SK-N-SH (cell line): Measurements from ENCODE around the gene FRMD1. TPM values are rescaled to one million over a fixed set of nuclear protein-coding genes. Genes with fewer than 3 reads are reported as not detected.

ENCODE experiments used
- CTCF ChIA-PET: fragments of 300-600, 350-600 bp; formaldehyde crosslinking; extraction: SDS; loops from one replicate; lab custom pipeline; 2021; lab: Yijun Ruan, JAX
- POLR2A ChIA-PET: fragments of 350-600 bp; sonication (Branson Sonifier 250); formaldehyde crosslinking; extraction: SDS; loops from one replicate; lab custom pipeline; 2020; ENCODE audit warnings: antibody characterized with exemption, inconsistent platforms; lab: Yijun Ruan, JAX
- DNase-seq: peaks from one replicate; pipeline ENCODE4 v3.0.0; 2012
- H2AFZ ChIP-seq: fragments of 200-600 bp; sonication (generic); 2 replicates; pipeline ENCODE4 v1.8.1; 2016; ENCODE audit warnings: antibody characterized with exemption, mild to moderate bottlenecking, low read depth
- H3F3A ChIP-seq: fragments of 200-600 bp; sonication (generic); replicated peaks from 2 replicates; pipeline ENCODE3; 2016; ENCODE audit warnings: antibody characterized with exemption, mild to moderate bottlenecking; ENCODE audit not compliant: insufficient read depth
- H3K27ac ChIP-seq, 2 experiments: fragments of 200-500 bp in 1 of 2; fragments of 200-600 bp in 1 of 2; sonication (Bioruptor generic) in 1 of 2; sonication (generic), shearing (Covaris generic) in 1 of 2; 2 replicates each; pipeline versions ENCODE4 v1.5.1 to v1.6.1; 2014 to 2016; ENCODE audit warnings: low read depth in 2 of 2, inconsistent platforms in 1 of 2, low read length in 1 of 2, mild to moderate bottlenecking in 1 of 2, mixed read lengths in 1 of 2
- H3K27me3 ChIP-seq: fragments of 200-600 bp; sonication (generic), shearing (Covaris generic); 2 replicates; pipeline ENCODE4 v1.6.1; 2016; ENCODE audit warnings: mixed run types; ENCODE audit not compliant: insufficient read depth
- H3K36me3 ChIP-seq, 2 experiments: fragments of 200-500 bp in 1 of 2; fragments of 200-600 bp in 1 of 2; sonication (Bioruptor generic) in 1 of 2; sonication (generic) in 1 of 2; replicated peaks in 1 of 2; 2 replicates each; pipeline versions ENCODE3 to v1.5.1; 2014 to 2016; ENCODE audit warnings: low read length in 1 of 2, mild to moderate bottlenecking in 1 of 2; ENCODE audit not compliant: insufficient read depth in 2 of 2, control insufficient read depth in 1 of 2
- H3K4me1 ChIP-seq, 2 experiments: fragments of 200-500 bp in 1 of 2; fragments of 200-600 bp in 1 of 2; sonication (Bioruptor generic) in 1 of 2; sonication (generic), shearing (Covaris generic) in 1 of 2; 2 replicates each; pipeline versions ENCODE4 v1.5.1 to v1.6.1; 2014 to 2016; ENCODE audit warnings: low read depth in 1 of 2, low read length in 1 of 2, mixed run types in 1 of 2; ENCODE audit not compliant: insufficient read depth in 2 of 2, control insufficient read depth in 1 of 2
- H3K4me2 ChIP-seq: fragments of 200-600 bp; sonication (generic), shearing (Covaris generic); 2 replicates; pipeline ENCODE4 v1.6.1; 2017; ENCODE audit warnings: mixed run types
- H3K4me3 ChIP-seq, 2 experiments: fragments of 200-500 bp in 1 of 2; fragments of 200-600 bp in 1 of 2; sonication (Bioruptor generic) in 1 of 2; sonication (generic), shearing (Covaris generic) in 1 of 2; 2 replicates each; pipeline versions ENCODE4 v1.5.1 to v1.8.1; 2014 to 2016; ENCODE audit warnings: low read depth in 2 of 2, inconsistent platforms in 1 of 2, low read length in 1 of 2, mild to moderate bottlenecking in 1 of 2, mixed read lengths in 1 of 2, moderate library complexity in 1 of 2
- H3K79me2 ChIP-seq: fragments of 200-600 bp; sonication (generic); 2 replicates; pipeline ENCODE4 v1.8.1; 2017; ENCODE audit warnings: mild to moderate bottlenecking; ENCODE audit not compliant: insufficient read depth
- H3K9ac ChIP-seq: fragments of 200-600 bp; sonication (generic); 2 replicates; pipeline ENCODE4 v1.6.1; 2017; ENCODE audit warnings: mixed run types
- H3K9me2 ChIP-seq: fragments of 200-600 bp; sonication (generic); 2 replicates; pipeline ENCODE4 v1.6.1; 2017; ENCODE audit warnings: mixed run types
- H3K9me3 ChIP-seq: fragments of 200-600 bp; sonication (generic); 2 replicates; pipeline ENCODE4 v1.6.1; 2017; ENCODE audit warnings: mixed run types, mild to moderate bottlenecking, moderate library complexity
- H4K20me1 ChIP-seq: fragments of 200-600 bp; sonication (generic); 2 replicates; pipeline ENCODE4 v1.6.1; 2017; ENCODE audit warnings: mild to moderate bottlenecking, mixed run types; ENCODE audit not compliant: insufficient read depth
- EP300 ChIP-seq, 2 experiments: IDR thresholded peaks; 2 replicates each; pipeline versions ENCODE4 v1.4.0 to v1.6.1; 2012; ENCODE audit warnings: borderline replicate concordance in 1 of 2, low read depth in 1 of 2, low read length in 1 of 2
- GABPA ChIP-seq: IDR thresholded peaks from 2 replicates; pipeline ENCODE4 v1.4.0; 2012; ENCODE audit warnings: low read depth, mild to moderate bottlenecking
- GATA2 ChIP-seq: sonication (generic); formaldehyde crosslinking; IDR thresholded peaks from 2 replicates; pipeline ENCODE4 v1.5.0; 2020; ENCODE audit warnings: mild to moderate bottlenecking, missing genetic modification reagents
- NFIC ChIP-seq: IDR thresholded peaks from 2 replicates; pipeline ENCODE4 v1.4.0; 2012; ENCODE audit warnings: borderline replicate concordance
- NRF1 ChIP-seq: IDR thresholded peaks from 2 replicates; pipeline ENCODE4 v1.6.1; 2012; ENCODE audit warnings: low read depth, mild to moderate bottlenecking, low read length
- RCOR1 ChIP-seq: fragments of 150-350 bp; IDR thresholded peaks from 2 replicates; pipeline ENCODE4 v1.6.1; 2017; ENCODE audit warnings: antibody characterized with exemption, low read length
- SIN3A ChIP-seq: IDR thresholded peaks from 2 replicates; pipeline ENCODE4 v1.6.1; 2012; ENCODE audit warnings: low read depth, mild to moderate bottlenecking, low read length, moderate library complexity, borderline replicate concordance
- SMC3 ChIP-seq: IDR thresholded peaks from 2 replicates; pipeline ENCODE4 v1.6.1; 2012; ENCODE audit warnings: low read depth, low read length, improper control_type of control experiment
- TCF12 ChIP-seq: IDR thresholded peaks from 2 replicates; pipeline ENCODE4 v1.4.0; 2012
- YY1 ChIP-seq: IDR thresholded peaks from 2 replicates; pipeline ENCODE4 v1.4.0; 2012; ENCODE audit warnings: low read depth, mild to moderate bottlenecking
- WGBS: methylation state at CpG from one replicate; pipeline ENCODE4 v1.1.6; 2017; ENCODE audit warnings: low lambda C conversion rate; 5-methylcytosine and 5-hydroxymethylcytosine counted together
- polyA plus RNA-seq, 3 experiments: library from polyadenylated mRNA; depleted of rRNA; stranded (reverse); fragments of >200 nt; gene quantifications; 2 replicates each; pipeline ENCODE4 v1.2.3, GENCODE V29; 2012
- TF ChIP-seq, protein P1 (sequence below): fragments of 200-600 bp; sonication (generic); IDR thresholded peaks from 2 replicates; pipeline ENCODE4 v1.6.1; 2017; ENCODE audit warnings: antibody characterized with exemption, mild to moderate bottlenecking, moderate library complexity
- TF ChIP-seq, protein P2 (sequence below): fragments of 150-350 bp; IDR thresholded peaks from 2 replicates; pipeline ENCODE4 v1.6.1; 2016; ENCODE audit warnings: mild to moderate bottlenecking, low read depth, low read length
- TF ChIP-seq, protein P3 (sequence below): IDR thresholded peaks from 2 replicates; pipeline ENCODE4; 2012
- TF ChIP-seq, protein P4 (sequence below): IDR thresholded peaks from 2 replicates; pipeline ENCODE4 v1.4.0; 2012; ENCODE audit warnings: low read depth, borderline replicate concordance

FRMD1 gene
- polyA plus RNA-seq, 1 of the 3 experiments (the other 2 are of a cell fraction) = not detected

DNA sequence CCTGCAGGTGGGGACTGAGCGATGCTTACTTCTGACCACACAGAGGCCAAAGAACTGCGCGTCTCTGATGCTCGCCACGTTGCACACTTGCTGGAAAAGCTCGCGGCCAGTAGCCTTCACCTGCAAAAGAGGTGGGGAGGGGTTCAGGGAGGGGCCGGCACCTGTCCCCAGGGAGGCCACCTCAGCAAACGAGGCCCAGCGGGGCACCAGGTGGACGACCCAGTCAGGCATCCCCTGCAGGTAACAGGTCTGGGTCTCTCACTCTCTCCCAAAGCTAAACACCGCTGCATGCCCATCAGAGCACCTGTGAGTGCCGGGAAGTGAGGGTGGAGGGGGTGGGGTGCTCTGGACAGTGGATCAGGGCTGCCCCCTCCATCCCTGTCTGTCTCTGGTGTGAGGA is 3.8 kb downstream of the FRMD1 start:
- DNase-seq = no peak
- POLR2A ChIA-PET = no interaction called here
- H3K9me3 ChIP-seq = no peaks in the 10 kb centered on the region

DNA sequence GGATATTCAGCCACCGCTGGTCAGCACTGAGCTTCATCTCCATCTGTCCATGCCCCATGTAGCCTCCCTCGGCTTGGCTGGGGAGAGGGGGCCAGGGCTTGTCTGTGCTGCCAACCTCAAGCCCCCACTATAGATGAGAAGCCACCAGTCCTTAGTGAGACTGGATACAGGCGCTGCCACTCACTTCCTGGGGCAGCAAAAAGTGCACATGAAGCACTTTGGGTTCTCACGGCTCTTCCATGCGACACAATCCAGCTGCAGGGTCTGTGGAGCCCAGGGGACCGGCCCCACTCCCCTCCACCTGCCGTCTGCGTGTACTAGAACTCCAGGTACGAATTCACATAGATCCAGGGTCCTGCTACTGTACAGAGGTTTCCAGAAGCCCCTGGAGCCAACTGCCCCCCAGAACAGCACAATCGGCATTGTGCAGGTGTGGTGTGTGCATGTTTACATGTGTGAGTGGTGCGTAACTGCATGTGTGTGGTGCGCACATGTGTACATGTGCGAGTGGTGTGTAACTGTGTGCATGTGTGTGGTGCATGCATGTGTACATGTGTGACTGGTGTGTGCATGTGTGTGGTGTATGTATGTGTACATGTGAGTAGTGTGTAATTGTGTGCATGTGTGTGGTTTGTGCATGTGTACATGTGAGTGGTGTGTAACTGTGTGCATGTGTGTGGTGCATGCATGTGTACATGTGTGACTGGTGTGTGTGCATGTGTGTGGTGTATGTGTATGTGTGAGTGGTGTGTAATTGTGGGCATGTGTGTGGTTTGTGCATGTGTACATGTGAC is 4.9 kb downstream of the FRMD1 start:
- Histone ChIP-seq H4K20me1 (no peaks in the 10 kb centered on the region), H3K4me3 (no peak overlapping the region), H3K9me3 (no peaks in the 10 kb centered on the region), H2AFZ (no peak overlapping the region), H3K9me2 (no peaks in the 10 kb centered on the region), H3F3A (peaks cover 3% of the 10 kb centered on the region), H3K27ac (no peak overlapping the region), H3K27me3 (no peaks in the 10 kb centered on the region), H3K36me3 (no peaks in the 10 kb centered on the region), H3K79me2 (no peaks in the 10 kb centered on the region), H3K4me1 (no peaks in the 10 kb centered on the region), H3K9ac (no peak overlapping the region), H3K4me2 (no peak overlapping the region)
- DNase-seq = no peak
- 69% methylated on average over 6 of the region's 13 CpGs for WGBS
- TF ChIP-seq RCOR1 (no peak), GABPA (no peak), SMC3 (no peak), SIN3A (no peak), EP300 (IDR thresholded peaks at IDR 0.05; ENCODE audit: borderline replicate concordance in 1 of 2, low read depth in 1 of 2, low read length in 1 of 2) (no peak), NRF1 (no peak), GATA2 (CRISPR knock-in tag) (no peak)
- CTCF ChIA-PET = no interaction called here
- POLR2A ChIA-PET = no interaction called here

More for the DNA sequence above, 3.8 kb downstream of the FRMD1 start:
- no peak overlapping the region for H3K9ac ChIP-seq
- H3K9me2 ChIP-seq = no peaks in the 10 kb centered on the region
- no peak overlapping the region for H3K4me2 ChIP-seq
- 100% methylated on average over 1 of the region's 13 CpGs for WGBS
- no peak for TF ChIP-seq SMC3
- no peak for TF ChIP-seq GATA2 (CRISPR knock-in tag)
- TF ChIP-seq YY1 = no peak
- TF ChIP-seq, protein P1, sequence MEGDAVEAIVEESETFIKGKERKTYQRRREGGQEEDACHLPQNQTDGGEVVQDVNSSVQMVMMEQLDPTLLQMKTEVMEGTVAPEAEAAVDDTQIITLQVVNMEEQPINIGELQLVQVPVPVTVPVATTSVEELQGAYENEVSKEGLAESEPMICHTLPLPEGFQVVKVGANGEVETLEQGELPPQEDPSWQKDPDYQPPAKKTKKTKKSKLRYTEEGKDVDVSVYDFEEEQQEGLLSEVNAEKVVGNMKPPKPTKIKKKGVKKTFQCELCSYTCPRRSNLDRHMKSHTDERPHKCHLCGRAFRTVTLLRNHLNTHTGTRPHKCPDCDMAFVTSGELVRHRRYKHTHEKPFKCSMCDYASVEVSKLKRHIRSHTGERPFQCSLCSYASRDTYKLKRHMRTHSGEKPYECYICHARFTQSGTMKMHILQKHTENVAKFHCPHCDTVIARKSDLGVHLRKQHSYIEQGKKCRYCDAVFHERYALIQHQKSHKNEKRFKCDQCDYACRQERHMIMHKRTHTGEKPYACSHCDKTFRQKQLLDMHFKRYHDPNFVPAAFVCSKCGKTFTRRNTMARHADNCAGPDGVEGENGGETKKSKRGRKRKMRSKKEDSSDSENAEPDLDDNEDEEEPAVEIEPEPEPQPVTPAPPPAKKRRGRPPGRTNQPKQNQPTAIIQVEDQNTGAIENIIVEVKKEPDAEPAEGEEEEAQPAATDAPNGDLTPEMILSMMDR = no peak
- no peak for TF ChIP-seq TCF12
- TF ChIP-seq NFIC = no peak
- TF ChIP-seq, protein P2, sequence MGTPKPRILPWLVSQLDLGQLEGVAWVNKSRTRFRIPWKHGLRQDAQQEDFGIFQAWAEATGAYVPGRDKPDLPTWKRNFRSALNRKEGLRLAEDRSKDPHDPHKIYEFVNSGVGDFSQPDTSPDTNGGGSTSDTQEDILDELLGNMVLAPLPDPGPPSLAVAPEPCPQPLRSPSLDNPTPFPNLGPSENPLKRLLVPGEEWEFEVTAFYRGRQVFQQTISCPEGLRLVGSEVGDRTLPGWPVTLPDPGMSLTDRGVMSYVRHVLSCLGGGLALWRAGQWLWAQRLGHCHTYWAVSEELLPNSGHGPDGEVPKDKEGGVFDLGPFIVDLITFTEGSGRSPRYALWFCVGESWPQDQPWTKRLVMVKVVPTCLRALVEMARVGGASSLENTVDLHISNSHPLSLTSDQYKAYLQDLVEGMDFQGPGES = no peak
- TF ChIP-seq, protein P3, sequence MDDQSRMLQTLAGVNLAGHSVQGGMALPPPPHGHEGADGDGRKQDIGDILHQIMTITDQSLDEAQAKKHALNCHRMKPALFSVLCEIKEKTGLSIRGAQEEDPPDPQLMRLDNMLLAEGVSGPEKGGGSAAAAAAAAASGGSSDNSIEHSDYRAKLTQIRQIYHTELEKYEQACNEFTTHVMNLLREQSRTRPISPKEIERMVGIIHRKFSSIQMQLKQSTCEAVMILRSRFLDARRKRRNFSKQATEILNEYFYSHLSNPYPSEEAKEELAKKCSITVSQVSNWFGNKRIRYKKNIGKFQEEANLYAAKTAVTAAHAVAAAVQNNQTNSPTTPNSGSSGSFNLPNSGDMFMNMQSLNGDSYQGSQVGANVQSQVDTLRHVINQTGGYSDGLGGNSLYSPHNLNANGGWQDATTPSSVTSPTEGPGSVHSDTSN = no peak
- TF ChIP-seq, protein P4, sequence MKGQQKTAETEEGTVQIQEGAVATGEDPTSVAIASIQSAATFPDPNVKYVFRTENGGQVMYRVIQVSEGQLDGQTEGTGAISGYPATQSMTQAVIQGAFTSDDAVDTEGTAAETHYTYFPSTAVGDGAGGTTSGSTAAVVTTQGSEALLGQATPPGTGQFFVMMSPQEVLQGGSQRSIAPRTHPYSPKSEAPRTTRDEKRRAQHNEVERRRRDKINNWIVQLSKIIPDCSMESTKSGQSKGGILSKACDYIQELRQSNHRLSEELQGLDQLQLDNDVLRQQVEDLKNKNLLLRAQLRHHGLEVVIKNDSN = no peak
- no peaks in the 10 kb centered on the region for H3K27me3 ChIP-seq
- no peaks in the 10 kb centered on the region for H4K20me1 ChIP-seq
- no peaks in the 10 kb centered on the region for H3K79me2 ChIP-seq
- no peak overlapping the region for H3K4me3 ChIP-seq
- no peak overlapping the region for H3K27ac ChIP-seq
- peaks cover 3% of the 10 kb centered on the region for H3F3A ChIP-seq
- H3K4me1 ChIP-seq = no peaks in the 10 kb centered on the region
- H3K36me3 ChIP-seq = no peaks in the 10 kb centered on the region
- CTCF ChIA-PET = no interaction called here
- H2AFZ ChIP-seq = no peak overlapping the region
